Ishikawa (cell line): ENCODE measurements around the gene HOGA1.

ENCODE experiments used
- CEBPB ChIP-seq: IDR thresholded peaks from 2 replicates; pipeline ENCODE4 v1.6.1; 2012
- CREB1 ChIP-seq: IDR thresholded peaks from 2 replicates; pipeline ENCODE4 v1.6.1; 2012; ENCODE audit warnings: low read depth
- EP300 ChIP-seq: IDR thresholded peaks from 2 replicates; pipeline ENCODE4 v1.6.1; 2012; ENCODE audit warnings: borderline replicate concordance
- FOXM1 ChIP-seq: IDR thresholded peaks from 2 replicates; pipeline ENCODE4 v1.6.1; 2012; ENCODE audit warnings: low read depth, borderline replicate concordance
- MAX ChIP-seq: IDR thresholded peaks from 2 replicates; pipeline ENCODE4 v1.6.1; 2012
- REST ChIP-seq: IDR thresholded peaks from 2 replicates; pipeline ENCODE4 v1.6.1; 2012; ENCODE audit warnings: low read depth, mild to moderate bottlenecking
- TAF1 ChIP-seq: IDR thresholded peaks from 2 replicates; pipeline ENCODE4 v1.6.1; 2012; ENCODE audit warnings: low read depth, mild to moderate bottlenecking
- TCF12 ChIP-seq: IDR thresholded peaks from 2 replicates; pipeline ENCODE4 v1.6.1; 2012; ENCODE audit warnings: low read depth
- USF1 ChIP-seq: IDR thresholded peaks from 2 replicates; pipeline ENCODE4 v1.6.1; 2012

GRCh38 chr10:97618733-97619132 lies 34.5 kb downstream of the HOGA1 start:
- no peak for TF ChIP-seq EP300
- no peak for TF ChIP-seq USF1
- no peak for TF ChIP-seq MAX
- no peak for TF ChIP-seq FOXM1
- no peak for TF ChIP-seq CREB1
- no peak for TF ChIP-seq TAF1
- TF ChIP-seq REST = no peak
- TF ChIP-seq TCF12 = no peak
- TF ChIP-seq CEBPB = no peak
